ENCODE measurements around the gene PCDHGA11.

The PCDHGA11 gene

DNA sequence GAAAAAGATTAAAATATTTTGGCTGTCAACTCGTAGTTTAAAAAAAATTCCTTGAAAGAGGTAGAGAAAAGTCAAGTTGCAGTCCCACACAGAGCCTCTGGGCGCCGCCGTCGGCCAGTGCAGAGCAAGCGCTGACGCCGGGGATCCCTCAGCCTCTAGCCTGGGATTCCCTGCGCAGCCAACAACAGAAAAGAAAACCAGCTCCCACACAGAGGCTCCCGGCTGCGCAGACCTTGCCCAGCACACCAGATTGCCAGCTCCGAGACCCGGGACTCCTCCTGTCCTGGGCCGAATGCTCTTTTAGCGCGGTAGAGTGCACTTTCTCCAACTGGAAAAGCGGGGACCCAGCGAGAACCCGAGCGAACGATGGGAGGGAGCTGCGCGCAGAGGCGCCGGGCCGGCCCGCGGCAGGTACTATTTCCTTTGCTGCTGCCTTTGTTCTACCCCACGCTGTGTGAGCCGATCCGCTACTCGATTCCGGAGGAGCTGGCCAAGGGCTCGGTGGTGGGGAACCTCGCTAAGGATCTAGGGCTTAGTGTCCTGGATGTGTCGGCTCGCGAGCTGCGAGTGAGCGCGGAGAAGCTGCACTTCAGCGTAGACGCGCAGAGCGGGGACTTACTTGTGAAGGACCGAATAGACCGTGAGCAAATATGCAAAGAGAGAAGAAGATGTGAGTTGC lies 3.2 kb upstream of the PCDHGA11 start, which contains the start of gene PCDHGB7:
Gene PCDHGB7, plus strand, starts transcription at position 184 of the 679 bp plus-strand sequence. Its CDS starts 183 bp downstream, at position 367.
- H3K4me3 ChIP-seq (ENCODE audit: low read depth, low read length) = peak within 1 kb of the TSS; percentile 61
- peak; percentile 82 for TF ChIP-seq CTCF (IDR thresholded peaks at IDR 0.05; ENCODE audit: borderline replicate concordance, insufficient read depth, low read depth, low read length)

DNA sequence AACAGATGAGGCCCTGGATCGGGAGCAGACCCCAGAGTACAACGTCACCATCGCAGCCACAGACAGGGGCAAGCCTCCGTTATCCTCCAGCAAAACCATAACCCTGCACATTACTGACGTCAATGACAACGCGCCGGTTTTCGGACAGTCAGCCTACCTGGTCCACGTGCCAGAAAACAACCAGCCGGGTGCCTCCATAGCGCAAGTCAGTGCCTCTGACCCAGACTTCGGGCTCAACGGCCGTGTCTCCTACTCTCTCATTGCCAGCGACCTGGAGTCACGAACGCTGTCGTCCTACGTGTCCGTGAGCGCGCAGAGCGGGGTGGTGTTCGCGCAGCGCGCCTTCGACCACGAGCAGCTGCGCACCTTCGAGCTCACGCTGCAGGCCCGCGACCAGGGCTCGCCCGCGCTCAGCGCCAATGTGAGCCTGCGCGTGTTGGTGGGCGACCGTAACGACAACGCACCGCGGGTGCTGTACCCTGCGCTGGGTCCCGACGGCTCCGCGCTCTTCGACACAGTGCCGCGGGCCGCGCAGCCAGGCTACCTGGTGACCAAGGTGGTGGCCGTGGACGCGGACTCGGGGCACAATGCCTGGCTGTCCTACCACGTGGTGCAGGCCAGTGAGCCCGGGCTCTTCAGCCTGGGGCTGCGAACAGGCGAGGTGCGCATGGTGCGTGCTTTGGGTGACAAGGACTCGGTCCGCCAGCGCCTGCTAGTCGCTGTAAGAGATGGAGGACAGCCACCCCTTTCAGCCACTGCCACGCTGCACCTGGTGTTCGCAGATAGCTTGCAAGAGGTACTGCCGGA lies 1.6 kb upstream of the PCDHGA11 start:
- H3K4me3 ChIP-seq (ENCODE audit: low read depth, low read length) = no peak overlapping the region
- TF ChIP-seq CTCF (IDR thresholded peaks at IDR 0.05; ENCODE audit: borderline replicate concordance, insufficient read depth, low read depth, low read length) = no peak

DNA sequence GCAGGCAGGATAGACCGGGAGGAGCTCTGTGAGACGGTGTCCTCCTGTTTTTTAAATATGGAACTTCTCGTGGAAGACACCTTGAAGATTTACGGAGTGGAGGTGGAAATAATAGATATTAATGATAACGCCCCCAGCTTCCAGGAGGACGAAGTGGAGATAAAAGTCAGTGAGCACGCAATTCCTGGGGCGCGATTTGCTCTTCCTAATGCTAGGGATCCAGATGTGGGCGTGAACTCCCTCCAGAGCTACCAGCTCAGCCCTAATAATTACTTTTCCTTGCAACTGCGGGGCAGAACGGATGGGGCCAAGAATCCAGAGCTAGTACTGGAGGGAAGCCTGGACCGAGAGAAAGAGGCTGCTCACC lies 621 bp downstream of the PCDHGA11 start:
- H3K4me3 ChIP-seq (ENCODE audit: low read depth, low read length) = peak overlapping the region; percentile 49
- TF ChIP-seq CTCF (IDR thresholded peaks at IDR 0.05; ENCODE audit: borderline replicate concordance, insufficient read depth, low read depth, low read length) = no peak

DNA sequence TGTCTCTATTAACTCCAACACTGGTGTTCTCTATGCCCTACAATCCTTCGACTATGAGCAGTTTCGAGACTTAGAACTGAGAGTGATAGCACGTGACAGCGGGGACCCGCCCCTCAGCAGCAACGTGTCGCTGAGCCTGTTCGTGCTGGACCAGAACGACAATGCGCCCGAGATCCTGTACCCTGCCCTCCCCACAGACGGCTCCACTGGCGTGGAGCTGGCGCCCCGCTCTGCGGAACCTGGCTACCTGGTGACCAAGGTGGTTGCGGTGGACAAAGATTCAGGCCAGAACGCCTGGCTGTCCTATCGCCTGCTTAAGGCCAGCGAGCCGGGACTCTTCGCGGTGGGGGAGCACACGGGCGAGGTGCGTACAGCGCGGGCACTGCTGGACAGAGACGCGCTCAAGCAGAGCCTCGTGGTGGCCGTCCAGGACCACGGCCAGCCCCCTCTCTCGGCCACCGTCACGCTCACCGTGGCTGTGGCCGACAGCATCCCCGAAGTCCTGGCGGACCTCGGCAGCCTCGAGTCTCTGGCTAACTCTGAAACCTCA lies 2.0 kb downstream of the PCDHGA11 start:
- no peak overlapping the region for H3K4me3 ChIP-seq (ENCODE audit: low read depth, low read length)
- no peak for TF ChIP-seq CTCF (IDR thresholded peaks at IDR 0.05; ENCODE audit: borderline replicate concordance, insufficient read depth, low read depth, low read length)

- TF ChIP-seq CTCF (IDR thresholded peaks at IDR 0.05; ENCODE audit: borderline replicate concordance, insufficient read depth, low read depth, low read length) = no peak
Observed at GRCh38 chr5:141427783-141428426, 7.1 kb downstream of the PCDHGA11 start.

GRCh38 chr5:141430332-141431113 lies 9.7 kb downstream of the PCDHGA11 start, which contains the start of gene PCDHGA12:
PCDHGA12 (plus strand) TSS chr5:141430507; CDS start chr5:141430760, 253 bp downstream.
- peak within 1 kb of the TSS; percentile 60 for H3K4me3 ChIP-seq (ENCODE audit: low read depth, low read length)
- peak; percentile 50; the same call in 1 of the 2 replicates for TF ChIP-seq CTCF (IDR thresholded peaks at IDR 0.05; ENCODE audit: borderline replicate concordance, insufficient read depth, low read depth, low read length)

More at GRCh38 chr5:141427783-141428426, 7.1 kb downstream of the PCDHGA11 start:
- H3K4me3 ChIP-seq (ENCODE audit: low read depth, low read length) = no peak overlapping the region
